Uterus (tissue), 2 donors: ENCODE results near the gene CCDC40.

Experiments
- POLR2A ChIP-seq, 2 donors: fragments of 450-650 bp; IDR thresholded peaks; one replicate each; pipeline ENCODE4 v1.6.1; 2016; ENCODE audit warnings: antibody characterized with exemption in 2 of 2, mild to moderate bottlenecking in 1 of 2, moderate library complexity in 1 of 2
- TF ChIP-seq, protein P1 (sequence below), 4 experiments: fragments of 200-600 bp in 2 of 4; fragments of 450-650 bp in 2 of 4; sonication (generic) in 2 of 4; IDR thresholded peaks; one replicate each; pipeline ENCODE4 v1.5.1; 2016 to 2019; ENCODE audit warnings: antibody characterized with exemption in 4 of 4, mild to moderate bottlenecking in 2 of 4, moderate library complexity in 1 of 4

DNA sequence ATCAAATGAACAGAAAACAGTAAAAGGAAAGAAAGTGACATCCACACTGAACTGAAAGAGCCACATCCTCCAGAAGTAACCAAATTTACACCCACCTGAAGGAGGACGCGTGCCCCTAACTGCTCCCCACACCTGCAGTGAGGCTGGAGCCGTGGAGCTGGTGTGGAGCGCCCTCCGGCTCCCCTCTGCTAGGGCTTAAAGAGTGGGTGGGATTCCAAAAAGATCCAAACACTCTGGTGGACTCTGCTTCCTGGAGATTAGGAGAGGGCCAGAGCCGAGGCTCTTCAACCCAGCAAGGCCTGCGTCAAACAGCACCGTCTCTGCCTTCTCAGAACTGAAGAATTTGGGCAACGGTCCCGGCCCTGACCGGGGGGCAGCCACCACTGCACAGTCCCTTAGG is 15.2 kb downstream of the CCDC40 start:
- TF ChIP-seq, protein P1, sequence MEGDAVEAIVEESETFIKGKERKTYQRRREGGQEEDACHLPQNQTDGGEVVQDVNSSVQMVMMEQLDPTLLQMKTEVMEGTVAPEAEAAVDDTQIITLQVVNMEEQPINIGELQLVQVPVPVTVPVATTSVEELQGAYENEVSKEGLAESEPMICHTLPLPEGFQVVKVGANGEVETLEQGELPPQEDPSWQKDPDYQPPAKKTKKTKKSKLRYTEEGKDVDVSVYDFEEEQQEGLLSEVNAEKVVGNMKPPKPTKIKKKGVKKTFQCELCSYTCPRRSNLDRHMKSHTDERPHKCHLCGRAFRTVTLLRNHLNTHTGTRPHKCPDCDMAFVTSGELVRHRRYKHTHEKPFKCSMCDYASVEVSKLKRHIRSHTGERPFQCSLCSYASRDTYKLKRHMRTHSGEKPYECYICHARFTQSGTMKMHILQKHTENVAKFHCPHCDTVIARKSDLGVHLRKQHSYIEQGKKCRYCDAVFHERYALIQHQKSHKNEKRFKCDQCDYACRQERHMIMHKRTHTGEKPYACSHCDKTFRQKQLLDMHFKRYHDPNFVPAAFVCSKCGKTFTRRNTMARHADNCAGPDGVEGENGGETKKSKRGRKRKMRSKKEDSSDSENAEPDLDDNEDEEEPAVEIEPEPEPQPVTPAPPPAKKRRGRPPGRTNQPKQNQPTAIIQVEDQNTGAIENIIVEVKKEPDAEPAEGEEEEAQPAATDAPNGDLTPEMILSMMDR (IDR thresholded peaks at IDR 0.05) = no peak
- TF ChIP-seq POLR2A (IDR thresholded peaks at IDR 0.05) = no peak
